ENCODE data around the gene CADM3.

DNA sequence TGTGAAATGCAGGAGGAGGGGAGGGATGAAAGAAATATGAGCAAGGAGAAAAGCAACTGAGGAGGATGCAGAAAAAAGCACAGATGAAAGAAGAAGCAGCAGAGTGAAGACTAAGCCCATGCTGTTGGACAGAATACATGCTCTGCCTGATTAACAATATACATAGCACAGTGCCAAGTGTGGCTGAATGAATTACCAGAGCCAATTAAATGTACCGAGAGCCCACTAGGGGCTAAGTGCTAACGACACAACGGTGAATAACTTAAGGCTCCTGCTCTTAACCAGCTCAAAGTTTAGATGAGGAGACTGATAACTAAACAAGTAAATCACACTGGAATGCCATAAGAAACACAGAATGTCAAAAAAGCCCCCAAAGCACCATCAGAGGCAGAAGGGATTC, 15.6 kb downstream of the CADM3 start:
- TF ChIP-seq, protein P1, sequence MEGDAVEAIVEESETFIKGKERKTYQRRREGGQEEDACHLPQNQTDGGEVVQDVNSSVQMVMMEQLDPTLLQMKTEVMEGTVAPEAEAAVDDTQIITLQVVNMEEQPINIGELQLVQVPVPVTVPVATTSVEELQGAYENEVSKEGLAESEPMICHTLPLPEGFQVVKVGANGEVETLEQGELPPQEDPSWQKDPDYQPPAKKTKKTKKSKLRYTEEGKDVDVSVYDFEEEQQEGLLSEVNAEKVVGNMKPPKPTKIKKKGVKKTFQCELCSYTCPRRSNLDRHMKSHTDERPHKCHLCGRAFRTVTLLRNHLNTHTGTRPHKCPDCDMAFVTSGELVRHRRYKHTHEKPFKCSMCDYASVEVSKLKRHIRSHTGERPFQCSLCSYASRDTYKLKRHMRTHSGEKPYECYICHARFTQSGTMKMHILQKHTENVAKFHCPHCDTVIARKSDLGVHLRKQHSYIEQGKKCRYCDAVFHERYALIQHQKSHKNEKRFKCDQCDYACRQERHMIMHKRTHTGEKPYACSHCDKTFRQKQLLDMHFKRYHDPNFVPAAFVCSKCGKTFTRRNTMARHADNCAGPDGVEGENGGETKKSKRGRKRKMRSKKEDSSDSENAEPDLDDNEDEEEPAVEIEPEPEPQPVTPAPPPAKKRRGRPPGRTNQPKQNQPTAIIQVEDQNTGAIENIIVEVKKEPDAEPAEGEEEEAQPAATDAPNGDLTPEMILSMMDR (IDR thresholded peaks at IDR 0.05; ENCODE audit: poor library complexity) = no peak
- no peak for TF ChIP-seq EZH2 (IDR thresholded peaks at IDR 0.05; ENCODE audit: borderline replicate concordance)
